HEK293 (cell line): ENCODE data around the gene SPATA25.
A peak's percentile ranks its signal among the peaks of the same experiment; 100 is the strongest.

Experiments used
- GLI4 ChIP-seq: fragments of 450-650 bp; formaldehyde crosslinking; IDR thresholded peaks from 2 replicates; pipeline ENCODE4 v1.5.1; 2016; ENCODE audit warnings: missing biosample characterization, missing genetic modification characterization
- HOXC10 ChIP-seq: sonication (generic); formaldehyde crosslinking; IDR thresholded peaks from 2 replicates; pipeline ENCODE4 v1.8.1; 2023; ENCODE audit warnings: mild to moderate bottlenecking, missing genetic modification reagents
- HOXD13 ChIP-seq: sonication (generic); formaldehyde crosslinking; IDR thresholded peaks from 2 replicates; pipeline ENCODE4 v1.8.0; 2022; ENCODE audit warnings: missing genetic modification reagents, borderline replicate concordance
- KLF1 ChIP-seq: fragments of 450-650 bp; formaldehyde crosslinking; IDR thresholded peaks from 2 replicates; pipeline ENCODE4 v1.5.1; 2016; ENCODE audit warnings: missing biosample characterization, missing genetic modification characterization
- MYNN ChIP-seq: fragments of 450-650 bp; formaldehyde crosslinking; IDR thresholded peaks from 2 replicates; pipeline ENCODE4 v1.5.1; 2016; ENCODE audit warnings: missing biosample characterization, missing genetic modification characterization, borderline replicate concordance
- TRIM28 ChIP-seq: IDR thresholded peaks from 2 replicates; pipeline ENCODE4 v1.6.1; 2011; ENCODE audit warnings: low read length, control low read depth, borderline replicate concordance
- YY2 ChIP-seq: fragments of 450-650 bp; formaldehyde crosslinking; IDR thresholded peaks from 2 replicates; pipeline ENCODE4 v1.5.1; 2016; ENCODE audit warnings: missing biosample characterization, missing genetic modification characterization
- ZFHX2 ChIP-seq: fragments of 450-650 bp; formaldehyde crosslinking; conservative IDR thresholded peaks from 2 replicates; pipeline ENCODE4 v1.5.1; 2016; ENCODE audit warnings: missing biosample characterization, missing genetic modification characterization
- ZNF132 ChIP-seq: fragments of 450-650 bp; formaldehyde crosslinking; IDR thresholded peaks from 2 replicates; pipeline ENCODE4 v1.5.1; 2017; ENCODE audit warnings: missing biosample characterization, missing genetic modification characterization, borderline replicate concordance
- ZNF169 ChIP-seq: fragments of 450-650 bp; formaldehyde crosslinking; IDR thresholded peaks from 2 replicates; pipeline ENCODE4 v1.5.1; 2016; ENCODE audit warnings: missing biosample characterization, missing genetic modification characterization
- ZNF184 ChIP-seq: fragments of 450-650 bp; IDR thresholded peaks from 2 replicates; pipeline ENCODE4 v1.5.1; 2018; ENCODE audit warnings: missing biosample characterization, mild to moderate bottlenecking, missing genetic modification characterization
- ZNF473 ChIP-seq: fragments of 450-650 bp; formaldehyde crosslinking; IDR thresholded peaks from 2 replicates; pipeline ENCODE4 v1.5.1; 2017; ENCODE audit warnings: missing biosample characterization, missing genetic modification characterization
- ZNF596 ChIP-seq: fragments of 450-650 bp; IDR thresholded peaks from 2 replicates; pipeline ENCODE4 v1.5.0; 2018; ENCODE audit warnings: missing biosample characterization, mild to moderate bottlenecking, missing genetic modification characterization, moderate library complexity
- ZNF654 ChIP-seq: fragments of 450-650 bp; formaldehyde crosslinking; IDR thresholded peaks from 2 replicates; pipeline ENCODE4 v1.5.1; 2016; ENCODE audit warnings: low read depth, missing biosample characterization, missing genetic modification characterization
- ZNF707 ChIP-seq: fragments of 450-650 bp; formaldehyde crosslinking; IDR thresholded peaks from 2 replicates; pipeline ENCODE4 v1.5.1; 2016; ENCODE audit warnings: missing biosample characterization, missing genetic modification characterization
- ZNF768 ChIP-seq: fragments of 450-650 bp; formaldehyde crosslinking; IDR thresholded peaks from 2 replicates; pipeline ENCODE4 v1.5.1; 2018; ENCODE audit warnings: missing biosample characterization, mild to moderate bottlenecking, missing genetic modification characterization
- ZNF785 ChIP-seq: fragments of 450-650 bp; formaldehyde crosslinking; IDR thresholded peaks from 2 replicates; pipeline ENCODE4 v1.5.1; 2016; ENCODE audit warnings: missing biosample characterization, missing genetic modification characterization
- TF ChIP-seq, protein P1 (sequence below): fragments of 450-650 bp; formaldehyde crosslinking; conservative IDR thresholded peaks from 2 replicates; pipeline ENCODE4 v1.5.1; 2016; ENCODE audit warnings: low read depth, missing biosample characterization, missing genetic modification characterization
- TF ChIP-seq, protein P2 (sequence below): fragments of 450-650 bp; formaldehyde crosslinking; IDR thresholded peaks from 2 replicates; pipeline ENCODE4 v1.5.1; 2016; ENCODE audit warnings: missing biosample characterization, missing genetic modification characterization
- TF ChIP-seq, protein P3 (sequence below): fragments of 450-650 bp; formaldehyde crosslinking; IDR thresholded peaks from 2 replicates; pipeline ENCODE4; 2016; ENCODE audit warnings: missing biosample characterization, missing genetic modification characterization
- TF ChIP-seq, protein P4 (sequence below): fragments of 450-650 bp; formaldehyde crosslinking; optimal IDR thresholded peaks from 2 replicates; pipeline ENCODE3; 2016; ENCODE audit warnings: missing biosample characterization, mild to moderate bottlenecking, missing genetic modification characterization
- TF ChIP-seq, protein P5 (sequence below): fragments of 450-650 bp; formaldehyde crosslinking; IDR thresholded peaks from 2 replicates; pipeline ENCODE4 v1.5.1; 2017; ENCODE audit warnings: missing biosample characterization, missing genetic modification characterization
- TF ChIP-seq, protein P6 (sequence below): fragments of 450-650 bp; formaldehyde crosslinking; IDR thresholded peaks from 2 replicates; pipeline ENCODE4 v1.5.1; 2016; ENCODE audit warnings: missing biosample characterization, missing genetic modification characterization
- TF ChIP-seq, protein P7 (sequence below): fragments of 450-650 bp; formaldehyde crosslinking; IDR thresholded peaks from 2 replicates; pipeline ENCODE4 v1.5.1; 2017; ENCODE audit warnings: missing biosample characterization, missing genetic modification characterization

The SPATA25 gene

DNA sequence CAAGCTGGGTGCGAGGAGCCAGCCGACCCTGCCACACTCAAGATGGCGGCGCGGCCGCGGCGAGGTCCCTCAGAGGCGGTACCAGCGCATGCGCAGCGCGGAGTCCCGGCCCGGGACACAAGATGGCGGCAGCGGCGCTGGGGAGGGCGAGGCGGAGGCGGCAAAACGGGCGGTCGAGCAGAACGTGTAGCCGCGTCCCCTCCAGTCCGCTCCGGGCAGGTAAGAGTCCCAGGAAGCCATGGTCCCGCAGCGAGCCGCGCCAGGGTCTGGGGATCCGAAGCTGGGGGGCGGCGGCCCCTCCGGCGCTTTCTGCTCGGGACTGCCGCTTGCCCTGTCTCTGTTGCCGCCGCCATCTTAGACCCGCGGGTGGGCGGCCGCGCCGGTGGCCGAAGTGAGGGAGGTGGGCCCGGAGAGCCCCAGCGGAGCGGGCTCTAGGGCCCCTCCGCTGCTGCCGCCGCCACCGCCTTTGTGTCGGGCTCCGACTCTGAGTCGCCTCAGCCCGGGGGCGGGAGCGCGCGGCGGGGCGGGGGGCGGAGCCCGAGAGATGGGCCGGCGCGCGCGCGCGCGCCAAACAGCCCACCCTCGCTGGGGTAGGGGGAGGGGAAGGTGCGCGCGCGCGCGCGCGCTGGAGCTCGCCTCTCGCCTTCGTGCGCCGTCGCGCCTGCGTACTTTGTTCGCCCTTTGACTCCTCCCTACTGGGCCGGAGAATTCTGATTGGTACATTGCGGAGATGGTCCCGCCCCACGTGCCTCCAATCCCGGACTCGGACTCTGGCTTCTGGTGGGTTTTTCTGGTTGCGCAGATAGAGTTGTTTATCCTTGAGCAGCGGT is 47.4 kb upstream of the SPATA25 start, which contains the start of gene PCIF1 (continued):
- TF ChIP-seq, protein P1, sequence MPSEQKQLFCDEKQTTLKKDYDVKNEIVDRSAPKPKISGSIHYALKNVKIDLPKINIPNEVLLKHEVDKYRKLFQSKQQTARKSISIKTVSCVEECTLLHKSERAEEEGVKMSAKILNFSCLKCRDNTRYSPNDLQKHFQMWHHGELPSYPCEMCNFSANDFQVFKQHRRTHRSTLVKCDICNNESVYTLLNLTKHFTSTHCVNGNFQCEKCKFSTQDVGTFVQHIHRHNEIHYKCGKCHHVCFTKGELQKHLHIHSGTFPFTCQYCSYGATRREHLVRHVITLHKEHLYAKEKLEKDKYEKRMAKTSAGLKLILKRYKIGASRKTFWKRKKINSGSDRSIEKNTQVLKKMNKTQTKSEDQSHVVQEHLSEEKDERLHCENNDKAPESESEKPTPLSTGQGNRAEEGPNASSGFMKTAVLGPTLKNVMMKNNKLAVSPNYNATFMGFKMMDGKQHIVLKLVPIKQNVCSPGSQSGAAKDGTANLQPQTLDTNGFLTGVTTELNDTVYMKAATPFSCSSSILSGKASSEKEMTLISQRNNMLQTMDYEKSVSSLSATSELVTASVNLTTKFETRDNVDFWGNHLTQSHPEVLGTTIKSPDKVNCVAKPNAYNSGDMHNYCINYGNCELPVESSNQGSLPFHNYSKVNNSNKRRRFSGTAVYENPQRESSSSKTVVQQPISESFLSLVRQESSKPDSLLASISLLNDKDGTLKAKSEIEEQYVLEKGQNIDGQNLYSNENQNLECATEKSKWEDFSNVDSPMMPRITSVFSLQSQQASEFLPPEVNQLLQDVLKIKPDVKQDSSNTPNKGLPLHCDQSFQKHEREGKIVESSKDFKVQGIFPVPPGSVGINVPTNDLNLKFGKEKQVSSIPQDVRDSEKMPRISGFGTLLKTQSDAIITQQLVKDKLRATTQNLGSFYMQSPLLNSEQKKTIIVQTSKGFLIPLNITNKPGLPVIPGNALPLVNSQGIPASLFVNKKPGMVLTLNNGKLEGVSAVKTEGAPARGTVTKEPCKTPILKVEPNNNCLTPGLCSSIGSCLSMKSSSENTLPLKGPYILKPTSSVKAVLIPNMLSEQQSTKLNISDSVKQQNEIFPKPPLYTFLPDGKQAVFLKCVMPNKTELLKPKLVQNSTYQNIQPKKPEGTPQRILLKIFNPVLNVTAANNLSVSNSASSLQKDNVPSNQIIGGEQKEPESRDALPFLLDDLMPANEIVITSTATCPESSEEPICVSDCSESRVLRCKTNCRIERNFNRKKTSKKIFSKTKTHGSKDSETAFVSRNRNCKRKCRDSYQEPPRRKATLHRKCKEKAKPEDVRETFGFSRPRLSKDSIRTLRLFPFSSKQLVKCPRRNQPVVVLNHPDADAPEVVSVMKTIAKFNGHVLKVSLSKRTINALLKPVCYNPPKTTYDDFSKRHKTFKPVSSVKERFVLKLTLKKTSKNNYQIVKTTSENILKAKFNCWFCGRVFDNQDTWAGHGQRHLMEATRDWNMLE (tag by site-specific recombination): no peak
- TF ChIP-seq ZNF184 (tag by site-specific recombination) (peak; percentile 47; the same call in 1 of the 2 replicates), ZNF473 (no peak), ZNF654 (tag by site-specific recombination) (no peak), MYNN (tag by site-specific recombination) (peak; percentile 24; the same call in 1 of the 2 replicates), TRIM28 (no peak), HOXD13 (no peak), ZNF596 (tag by site-specific recombination) (0 out of 2 replicates have a peak, but pooled peaks have one; percentile 45), ZNF785 (tag by site-specific recombination) (no peak), ZNF169 (tag by site-specific recombination) (peak; percentile 64; the same call in 1 of the 2 replicates), ZNF132 (tag by site-specific recombination) (no peak), GLI4 (tag by site-specific recombination) (peak; percentile 65; the same call in 1 of the 2 replicates), HOXC10 (CRISPR knock-in tag) (no peak), YY2 (tag by site-specific recombination) (peak; percentile 100), ZFHX2 (tag by site-specific recombination) (peak; percentile 86), ZNF707 (tag by site-specific recombination) (no peak), KLF1 (tag by site-specific recombination) (peak; percentile 87), ZNF768 (no peak; the same call in 1 of the 2 replicates)
- TF ChIP-seq, protein P2, sequence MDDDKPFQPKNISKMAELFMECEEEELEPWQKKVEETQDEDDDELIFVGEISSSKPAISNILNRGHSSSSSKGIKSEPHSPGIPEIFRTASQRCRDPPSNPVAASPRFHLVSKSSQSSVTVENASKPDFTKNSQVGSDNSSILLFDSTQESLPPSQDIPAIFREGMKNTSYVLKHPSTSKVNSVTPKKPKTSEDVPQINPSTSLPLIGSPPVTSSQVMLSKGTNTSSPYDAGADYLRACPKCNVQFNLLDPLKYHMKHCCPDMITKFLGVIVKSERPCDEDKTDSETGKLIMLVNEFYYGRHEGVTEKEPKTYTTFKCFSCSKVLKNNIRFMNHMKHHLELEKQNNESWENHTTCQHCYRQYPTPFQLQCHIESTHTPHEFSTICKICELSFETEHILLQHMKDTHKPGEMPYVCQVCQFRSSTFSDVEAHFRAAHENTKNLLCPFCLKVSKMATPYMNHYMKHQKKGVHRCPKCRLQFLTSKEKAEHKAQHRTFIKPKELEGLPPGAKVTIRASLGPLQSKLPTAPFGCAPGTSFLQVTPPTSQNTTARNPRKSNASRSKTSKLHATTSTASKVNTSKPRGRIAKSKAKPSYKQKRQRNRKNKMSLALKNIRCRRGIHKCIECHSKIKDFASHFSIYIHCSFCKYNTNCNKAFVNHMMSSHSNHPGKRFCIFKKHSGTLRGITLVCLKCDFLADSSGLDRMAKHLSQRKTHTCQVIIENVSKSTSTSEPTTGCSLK (tag by site-specific recombination): no peak
- TF ChIP-seq, protein P3, sequence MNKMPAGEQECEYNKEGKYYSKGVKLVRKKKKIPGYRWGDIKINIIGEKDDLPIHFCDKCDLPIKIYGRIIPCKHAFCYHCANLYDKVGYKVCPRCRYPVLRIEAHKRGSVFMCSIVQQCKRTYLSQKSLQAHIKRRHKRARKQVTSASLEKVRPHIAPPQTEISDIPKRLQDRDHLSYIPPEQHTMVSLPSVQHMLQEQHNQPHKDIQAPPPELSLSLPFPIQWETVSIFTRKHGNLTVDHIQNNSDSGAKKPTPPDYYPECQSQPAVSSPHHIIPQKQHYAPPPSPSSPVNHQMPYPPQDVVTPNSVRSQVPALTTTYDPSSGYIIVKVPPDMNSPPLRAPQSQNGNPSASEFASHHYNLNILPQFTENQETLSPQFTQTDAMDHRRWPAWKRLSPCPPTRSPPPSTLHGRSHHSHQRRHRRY: peak; percentile 42; the same call in 1 of the 2 replicates
- TF ChIP-seq, protein P4, sequence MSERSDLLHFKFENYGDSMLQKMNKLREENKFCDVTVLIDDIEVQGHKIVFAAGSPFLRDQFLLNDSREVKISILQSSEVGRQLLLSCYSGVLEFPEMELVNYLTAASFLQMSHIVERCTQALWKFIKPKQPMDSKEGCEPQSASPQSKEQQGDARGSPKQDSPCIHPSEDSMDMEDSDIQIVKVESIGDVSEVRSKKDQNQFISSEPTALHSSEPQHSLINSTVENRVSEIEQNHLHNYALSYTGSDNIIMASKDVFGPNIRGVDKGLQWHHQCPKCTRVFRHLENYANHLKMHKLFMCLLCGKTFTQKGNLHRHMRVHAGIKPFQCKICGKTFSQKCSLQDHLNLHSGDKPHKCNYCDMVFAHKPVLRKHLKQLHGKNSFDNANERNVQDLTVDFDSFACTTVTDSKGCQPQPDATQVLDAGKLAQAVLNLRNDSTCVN (tag by site-specific recombination): peak; percentile 88
- TF ChIP-seq, protein P5, sequence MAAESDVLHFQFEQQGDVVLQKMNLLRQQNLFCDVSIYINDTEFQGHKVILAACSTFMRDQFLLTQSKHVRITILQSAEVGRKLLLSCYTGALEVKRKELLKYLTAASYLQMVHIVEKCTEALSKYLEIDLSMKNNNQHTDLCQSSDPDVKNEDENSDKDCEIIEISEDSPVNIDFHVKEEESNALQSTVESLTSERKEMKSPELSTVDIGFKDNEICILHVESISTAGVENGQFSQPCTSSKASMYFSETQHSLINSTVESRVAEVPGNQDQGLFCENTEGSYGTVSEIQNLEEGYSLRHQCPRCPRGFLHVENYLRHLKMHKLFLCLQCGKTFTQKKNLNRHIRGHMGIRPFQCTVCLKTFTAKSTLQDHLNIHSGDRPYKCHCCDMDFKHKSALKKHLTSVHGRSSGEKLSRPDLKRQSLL (tag by site-specific recombination): peak; percentile 17; the same call in 1 of the 2 replicates
- TF ChIP-seq, protein P6, sequence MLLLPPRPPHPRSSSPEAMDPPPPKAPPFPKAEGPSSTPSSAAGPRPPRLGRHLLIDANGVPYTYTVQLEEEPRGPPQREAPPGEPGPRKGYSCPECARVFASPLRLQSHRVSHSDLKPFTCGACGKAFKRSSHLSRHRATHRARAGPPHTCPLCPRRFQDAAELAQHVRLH: no peak
- TF ChIP-seq, protein P7, sequence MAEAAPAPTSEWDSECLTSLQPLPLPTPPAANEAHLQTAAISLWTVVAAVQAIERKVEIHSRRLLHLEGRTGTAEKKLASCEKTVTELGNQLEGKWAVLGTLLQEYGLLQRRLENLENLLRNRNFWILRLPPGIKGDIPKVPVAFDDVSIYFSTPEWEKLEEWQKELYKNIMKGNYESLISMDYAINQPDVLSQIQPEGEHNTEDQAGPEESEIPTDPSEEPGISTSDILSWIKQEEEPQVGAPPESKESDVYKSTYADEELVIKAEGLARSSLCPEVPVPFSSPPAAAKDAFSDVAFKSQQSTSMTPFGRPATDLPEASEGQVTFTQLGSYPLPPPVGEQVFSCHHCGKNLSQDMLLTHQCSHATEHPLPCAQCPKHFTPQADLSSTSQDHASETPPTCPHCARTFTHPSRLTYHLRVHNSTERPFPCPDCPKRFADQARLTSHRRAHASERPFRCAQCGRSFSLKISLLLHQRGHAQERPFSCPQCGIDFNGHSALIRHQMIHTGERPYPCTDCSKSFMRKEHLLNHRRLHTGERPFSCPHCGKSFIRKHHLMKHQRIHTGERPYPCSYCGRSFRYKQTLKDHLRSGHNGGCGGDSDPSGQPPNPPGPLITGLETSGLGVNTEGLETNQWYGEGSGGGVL (tag by site-specific recombination): no peak
